IMR-90 (cell line): ENCODE results near the gene PLA2G4D. TPM values are rescaled to one million over a fixed set of nuclear protein-coding genes. Genes with fewer than 3 reads are reported as not detected.

Experiments
- ATAC-seq: fragments of 200-7000 bp; cut with Tn5 transposase; 2 replicates; pipeline ENCODE4 v1.9.1; 2020; ENCODE audit warnings: low read depth, mild to moderate bottlenecking, moderate library complexity
- BruUV-seq: library from RNA; stranded (reverse); fragments of 400-500 nt; replicated peaks from 2 replicates; lab custom pipeline; 2021; lab: Mats Ljungman, UMichigan
- CTCF ChIA-PET: fragments of 300-600 bp; formaldehyde crosslinking; extraction: SDS; loops from one replicate; lab custom pipeline; 2021; ENCODE audit warnings: antibody characterized with exemption; lab: Yijun Ruan, JAX
- POLR2A ChIA-PET: fragments of 300-600 bp; sonication (Branson Sonifier 250); formaldehyde crosslinking; loops from one replicate; lab custom pipeline; 2022; ENCODE audit warnings: antibody characterized with exemption; ENCODE audit not compliant: unreplicated experiment; lab: Charles Lee
- DNase-seq: peaks from one replicate; pipeline ENCODE4 v3.0.0; 2013
- H2AFZ ChIP-seq: replicated peaks from 2 replicates; pipeline ENCODE3; 2013; ENCODE audit warnings: low read length, mild to moderate bottlenecking; ENCODE audit not compliant: poor library complexity
- H2AK5ac ChIP-seq: 2 replicates; pipeline ENCODE4 v1.6.1; 2013; ENCODE audit warnings: low read depth, low read length, inconsistent platforms
- H2AK9ac ChIP-seq: replicated peaks from 2 replicates; pipeline ENCODE3; 2013; ENCODE audit warnings: mild to moderate bottlenecking, low read depth, low read length, moderate library complexity; ENCODE audit not compliant: poor library complexity
- H2BK120ac ChIP-seq: 2 replicates; pipeline ENCODE4 v1.6.1; 2013; ENCODE audit warnings: low read depth, low read length, inconsistent platforms
- H2BK15ac ChIP-seq: 3 replicates; pipeline ENCODE4 v1.6.1; 2013; ENCODE audit warnings: low read depth, low read length, inconsistent platforms
- H2BK20ac ChIP-seq: 2 replicates; pipeline ENCODE4 v1.6.1; 2013; ENCODE audit warnings: low read depth, mild to moderate bottlenecking, inconsistent platforms, low read length, moderate library complexity
- H2BK5ac ChIP-seq: 2 replicates; pipeline ENCODE4 v1.6.1; 2013; ENCODE audit warnings: mild to moderate bottlenecking, low read depth, low read length, inconsistent platforms; ENCODE audit not compliant: poor library complexity, severe bottlenecking
- H3K14ac ChIP-seq: replicated peaks from 2 replicates; pipeline ENCODE4 v1.6.1; 2013; ENCODE audit warnings: low read depth, low read length, inconsistent platforms
- H3K18ac ChIP-seq: 2 replicates; pipeline ENCODE4 v1.6.1; 2013; ENCODE audit warnings: low read depth, low read length, control low read depth
- H3K23ac ChIP-seq: 2 replicates; pipeline ENCODE4 v1.6.1; 2013; ENCODE audit warnings: low read depth, low read length, inconsistent platforms
- H3K27ac ChIP-seq: 2 replicates; pipeline ENCODE4 v1.5.1; 2013; ENCODE audit warnings: mild to moderate bottlenecking, control low read depth, low read length; ENCODE audit not compliant: insufficient read depth
- H3K27me3 ChIP-seq: 2 replicates; pipeline ENCODE4 v1.6.1; 2013; ENCODE audit warnings: low read length; ENCODE audit not compliant: control insufficient read depth, insufficient read depth
- H3K36me3 ChIP-seq: 2 replicates; pipeline ENCODE4 v1.6.1; 2013; ENCODE audit warnings: low read length, mixed read lengths; ENCODE audit not compliant: control insufficient read depth, insufficient read depth
- H3K4ac ChIP-seq: 2 replicates; pipeline ENCODE4 v1.6.1; 2013; ENCODE audit warnings: low read depth, low read length, inconsistent platforms
- H3K4me1 ChIP-seq: 2 replicates; pipeline ENCODE4 v1.6.1; 2013; ENCODE audit warnings: low read length, mixed read lengths; ENCODE audit not compliant: control insufficient read depth, insufficient read depth
- H3K4me2 ChIP-seq: 2 replicates; pipeline ENCODE4 v1.6.1; 2013; ENCODE audit warnings: low read depth, mild to moderate bottlenecking, control low read depth, low read length, moderate library complexity
- H3K4me3 ChIP-seq: 2 replicates; pipeline ENCODE4 v1.5.1; 2013; ENCODE audit warnings: low read depth, mild to moderate bottlenecking, control low read depth, low read length, moderate library complexity; ENCODE audit not compliant: insufficient read depth
- H3K56ac ChIP-seq: 2 replicates; pipeline ENCODE4 v1.6.1; 2013; ENCODE audit warnings: low read length, inconsistent platforms; ENCODE audit not compliant: insufficient read depth; ENCODE audit errors: extremely low read depth
- H3K79me1 ChIP-seq, 2 experiments: 2 replicates each; pipeline ENCODE4 v1.6.1; 2013; ENCODE audit warnings: low read length in 2 of 2, inconsistent platforms in 1 of 2, low read depth in 1 of 2
- H3K9ac ChIP-seq: 2 replicates; pipeline ENCODE4 v1.6.1; 2013; ENCODE audit warnings: low read depth, low read length, control low read depth
- H3K9me1 ChIP-seq: 2 replicates; pipeline ENCODE4 v1.6.1; 2013; ENCODE audit warnings: low read length, inconsistent platforms; ENCODE audit not compliant: insufficient read depth
- H3K9me3 ChIP-seq: 2 replicates; pipeline ENCODE4 v1.6.1; 2013; ENCODE audit warnings: low read length; ENCODE audit not compliant: control insufficient read depth, insufficient read depth
- H4K20me1 ChIP-seq: 2 replicates; pipeline ENCODE4 v1.6.1; 2013; ENCODE audit warnings: low read length, inconsistent platforms; ENCODE audit not compliant: insufficient read depth
- H4K5ac ChIP-seq: 2 replicates; pipeline ENCODE4 v1.6.1; 2013; ENCODE audit warnings: mild to moderate bottlenecking, low read depth, low read length, control low read depth
- H4K8ac ChIP-seq, 2 experiments: 2 replicates each; pipeline ENCODE4 v1.6.1; 2013; ENCODE audit warnings: low read depth in 2 of 2, low read length in 2 of 2, control low read depth in 1 of 2, inconsistent platforms in 1 of 2
- H4K91ac ChIP-seq: 2 replicates; pipeline ENCODE4 v1.6.1; 2013; ENCODE audit warnings: low read depth, low read length, inconsistent platforms; ENCODE audit not compliant: insufficient read depth
- CEBPB ChIP-seq: IDR thresholded peaks from 2 replicates; pipeline ENCODE4 v1.6.1; 2012; ENCODE audit warnings: low read depth, low read length, improper control_type of control experiment
- CHD1 ChIP-seq: IDR thresholded peaks from 2 replicates; pipeline ENCODE4 v1.6.1; 2012; ENCODE audit warnings: low read depth, low read length, improper control_type of control experiment
- MAFK ChIP-seq: IDR thresholded peaks from 2 replicates; pipeline ENCODE4 v1.6.1; 2012; ENCODE audit warnings: low read depth, low read length, improper control_type of control experiment
- MAZ ChIP-seq: IDR thresholded peaks from 2 replicates; pipeline ENCODE4 v1.6.1; 2012; ENCODE audit warnings: low read depth, mild to moderate bottlenecking, low read length, improper control_type of control experiment, moderate library complexity, borderline replicate concordance
- RAD21 ChIP-seq: IDR thresholded peaks from 2 replicates; pipeline ENCODE4 v1.6.1; 2012; ENCODE audit warnings: low read length, improper control_type of control experiment
- WGBS, 2 experiments: methylation state at CpG; one replicate each; pipeline versions ENCODE4 v1.1.5 to v1.1.7; 2013; ENCODE audit warnings: missing lambda C conversion rate in 2 of 2; ENCODE audit not compliant: insufficient read length in 1 of 2; ENCODE audit errors: extremely low coverage in 2 of 2; 5-methylcytosine and 5-hydroxymethylcytosine counted together
- dilution Hi-C: fragments of 300-500 bp; cut with HindIII; formaldehyde crosslinking; loops from one replicate; pipeline ENCODE4 v1.14.3; 2018; ENCODE audit warnings: low sequenced_read_pairs; ENCODE audit not compliant: unreplicated experiment
- in situ Hi-C: fragments of 300-500 bp; cut with MboI; formaldehyde crosslinking; loops from 3 replicates; pipeline ENCODE4 v1.14.3; 2019; ENCODE audit warnings: low sequenced_read_pairs, inconsistent platforms, mixed read lengths
- intact Hi-C: fragments of 100-400 bp; cut with micrococcal nuclease; formaldehyde crosslinking; loops from 2 replicates; pipeline ENCODE4 v1.10.0; 2022
- polyA plus RNA-seq, 3 experiments: library from polyadenylated mRNA; depleted of rRNA; stranded (reverse); fragments of >200 nt; gene quantifications; 2 replicates each; pipeline ENCODE4 v1.2.3, GENCODE V29; 2012; ENCODE audit warnings: low replicate concordance in 1 of 3
- total RNA-seq: library from RNA; depleted of rRNA; stranded (reverse); fragments of >200 nt; gene quantifications from 2 replicates; pipeline ENCODE4 v1.2.3, GENCODE V29; 2012
- TF ChIP-seq, protein P1 (sequence below): fragments of 150-350 bp; IDR thresholded peaks from 2 replicates; pipeline ENCODE4 v1.6.1; 2017; ENCODE audit warnings: mild to moderate bottlenecking, antibody characterized with exemption, low read length, low read depth

PLA2G4D gene
- total and polyA plus RNA-seq, 2 of the 4 experiments (the other 2 are of a cell fraction), result not detected

- Histone ChIP-seq H3K4me2 (no peak overlapping the region), H3K79me1 (no peaks in the 10 kb centered on the region), H3K4ac (no peak overlapping the region), H3K27ac (no peak overlapping the region), H2AFZ (no peak overlapping the region), H3K4me3 (no peak overlapping the region), H3K23ac (no peak overlapping the region), H2BK5ac (no peak overlapping the region), H3K27me3 (peaks cover 37% of the 10 kb centered on the region), H3K56ac (no peak overlapping the region), H3K9me1 (peaks cover 7% of the 10 kb centered on the region; the same call in 1 of the 2 replicates), H3K9ac (no peak overlapping the region), H3K14ac (no peak overlapping the region), H4K91ac (no peak overlapping the region), H2BK15ac (no peak overlapping the region), H4K20me1 (no peaks in the 10 kb centered on the region), H2AK9ac (no peak overlapping the region), H4K5ac (no peak overlapping the region), H3K36me3 (no peaks in the 10 kb centered on the region), H2BK120ac (no peak overlapping the region), H2BK20ac (no peak overlapping the region), H2AK5ac (no peak overlapping the region), H3K9me3 (peaks cover 3% of the 10 kb centered on the region; the same call in 1 of the 2 replicates), H3K18ac (no peak overlapping the region), H3K4me1 (no peaks in the 10 kb centered on the region), H4K8ac (no peak overlapping the region)
- WGBS, 2 experiments, result no CpG with 5 or more reads among the region's 11 CpGs
- ChIA-PET POLR2A (no interaction called here), CTCF (interaction anchor here (2.3 kb wide), 1 partner anchor 20 kb away, joined by 7 read pairs; no protein-coding TSS in a partner anchor)
- in situ Hi-C loops, result no loop called here
- intact Hi-C loops, result no loop called here
- dilution Hi-C loops, result no loop called here
- TF ChIP-seq MAFK (no peak), RAD21 (no peak), CHD1 (no peak), CEBPB (peak; percentile 58), MAZ (no peak)
- TF ChIP-seq, protein P1, sequence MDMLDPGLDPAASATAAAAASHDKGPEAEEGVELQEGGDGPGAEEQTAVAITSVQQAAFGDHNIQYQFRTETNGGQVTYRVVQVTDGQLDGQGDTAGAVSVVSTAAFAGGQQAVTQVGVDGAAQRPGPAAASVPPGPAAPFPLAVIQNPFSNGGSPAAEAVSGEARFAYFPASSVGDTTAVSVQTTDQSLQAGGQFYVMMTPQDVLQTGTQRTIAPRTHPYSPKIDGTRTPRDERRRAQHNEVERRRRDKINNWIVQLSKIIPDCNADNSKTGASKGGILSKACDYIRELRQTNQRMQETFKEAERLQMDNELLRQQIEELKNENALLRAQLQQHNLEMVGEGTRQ, result no peak
- no peak for ATAC-seq
- no TSS peak for BruUV-seq
- DNase-seq, result no peak
Measured at GRCh38 chr15:42104095-42104891, 9.9 kb upstream of the PLA2G4D start.
